Stimulated activated CD4-positive, alpha-beta T cell treated with anti-CD3 and anti-CD28 coated beads, Interleukin-4, amount 100 ng/mL, for 1 hour (primary cell): Measurements from ENCODE around the gene AADACL4.

Source experiments
- DNase-seq: peaks from one replicate; pipeline ENCODE4 v3.0.0-alpha.2; 2020

The AADACL4 gene

GRCh38 chr1:12614402-12615158 lies 29.3 kb upstream of the AADACL4 start:
- no peak for DNase-seq

GRCh38 chr1:12615159-12615864 lies 28.6 kb upstream of the AADACL4 start:
- DNase-seq, result no peak

- no peak for DNase-seq
Measured at GRCh38 chr1:12615865-12616708, 27.8 kb upstream of the AADACL4 start.

GRCh38 chr1:12616709-12617373 lies 27.0 kb upstream of the AADACL4 start:
- peak; percentile 38 for DNase-seq

GRCh38 chr1:12617511-12617900 lies 26.4 kb upstream of the AADACL4 start:
- DNase-seq, result peak; percentile 29

GRCh38 chr1:12617901-12618660 lies 25.8 kb upstream of the AADACL4 start, which contains the start of gene DHRS3:
DHRS3 (minus strand) TSS chr1:12618210; CDS start chr1:12617348, 862 bp downstream.
- DNase-seq, result peak; percentile 60

- no peak for DNase-seq
Measured at GRCh38 chr1:12618661-12618964, 25.3 kb upstream of the AADACL4 start.

- DNase-seq, result peak; percentile 64
Measured at GRCh38 chr1:12618965-12619791, 24.7 kb upstream of the AADACL4 start.

GRCh38 chr1:12619792-12620487 lies 23.9 kb upstream of the AADACL4 start:
- DNase-seq, result peak; percentile 79

- no peak for DNase-seq
Measured at GRCh38 chr1:12620488-12620865, 23.4 kb upstream of the AADACL4 start.

- DNase-seq, result no peak
Measured at GRCh38 chr1:12620931-12621330, 23.0 kb upstream of the AADACL4 start.

- no peak for DNase-seq
Measured at GRCh38 chr1:12621346-12622335, 22.2 kb upstream of the AADACL4 start.

GRCh38 chr1:12622506-12622905 lies 21.4 kb upstream of the AADACL4 start:
- no peak for DNase-seq

GRCh38 chr1:12625276-12625675 lies 18.6 kb upstream of the AADACL4 start:
- no peak for DNase-seq

- no peak for DNase-seq
Measured at GRCh38 chr1:12626888-12627287, 17.0 kb upstream of the AADACL4 start.

GRCh38 chr1:12627296-12627695 lies 16.6 kb upstream of the AADACL4 start:
- no peak for DNase-seq

- DNase-seq, result no peak
Measured at GRCh38 chr1:12629511-12629956, 14.4 kb upstream of the AADACL4 start.

GRCh38 chr1:12629985-12630760 lies 13.7 kb upstream of the AADACL4 start:
- no peak for DNase-seq
